Ovary (tissue), 9 donors: ENCODE results near the gene PRPS2. TPM values are rescaled to one million over a fixed set of nuclear protein-coding genes. Genes with fewer than 3 reads are reported as not detected.

ENCODE experiments used
- DNase-seq, 5 donors: peaks; one replicate each; pipeline ENCODE4 v3.0.0-alpha.2; 2019 to 2020
- H3K27ac ChIP-seq, 2 donors: fragments of 200-600 bp; one replicate each; pipeline versions ENCODE4 v1.5.1 to v1.8.0; 2019 to 2022
- H3K27me3 ChIP-seq: fragments of 200-600 bp; one replicate; pipeline ENCODE4 v1.8.0; 2022
- H3K36me3 ChIP-seq: fragments of 200-600 bp; sonication (generic); one replicate; pipeline ENCODE4 v1.5.1; 2019
- H3K4me1 ChIP-seq: one replicate; pipeline ENCODE4 v1.8.1; 2013; ENCODE audit warnings: mild to moderate bottlenecking, moderate library complexity; ENCODE audit not compliant: insufficient read depth
- H3K4me3 ChIP-seq: fragments of 200-600 bp; sonication (generic); one replicate; pipeline ENCODE4 v1.5.1; 2017
- H3K9me3 ChIP-seq, 2 donors: fragments of 200-600 bp in 1 of 2; sonication (generic) in 1 of 2; one replicate each; pipeline versions ENCODE4 v1.5.1 to v1.8.1; 2013 to 2019; ENCODE audit warnings: mild to moderate bottlenecking in 1 of 2, moderate library complexity in 1 of 2
- EP300 ChIP-seq: sonication (generic); formaldehyde crosslinking; IDR thresholded peaks from one replicate; pipeline ENCODE4 v1.6.1; 2017; ENCODE audit warnings: antibody characterized with exemption
- POLR2A ChIP-seq: fragments of 450-650 bp; IDR thresholded peaks from one replicate; pipeline ENCODE4 v1.6.1; 2017; ENCODE audit warnings: antibody characterized with exemption, mild to moderate bottlenecking, moderate library complexity
- WGBS, 3 donors: extraction: QIAGEN DNeasy Blood & Tissue Kit in 1 of 3; methylation state at CpG; one replicate each; pipeline versions ENCODE4 v1.1.5 to v1.1.7; 2013 to 2017; 5-methylcytosine and 5-hydroxymethylcytosine counted together
- intact Hi-C, 4 donors: fragments of 100-400 bp; cut with DNase I; formaldehyde crosslinking; loops; one replicate each; pipeline versions ENCODE4 v1.11.0 to v1.15.1; 2022 to 2023
- polyA plus RNA-seq, 2 donors: library from polyadenylated mRNA; stranded (reverse); fragments of 200-250 nt in 1 of 2; fragments of 350-450 nt in 1 of 2; fragmentation: Illumina TruSeq in 1 of 2; extraction: RNeasy Lipid Tissue Mini Kit (QIAGEN cat#74804) in 1 of 2; gene quantifications; one replicate each; pipeline ENCODE4 v1.2.3, GENCODE V29; 2013 to 2014
- total RNA-seq, 7 donors: library from RNA; depleted of rRNA in 2 of 7; stranded (reverse); fragments of >200 nt in 2 of 7; fragmentation: NEBNext Ultra II Directional in 3 of 7; extraction: Animal tissue kit (Norgen Biotek cat#: 25700) in 3 of 7; gene quantifications; one replicate each; pipeline versions ENCODE4 v1.1.0 to v1.2.4, GENCODE V29; 2016 to 2023
- TF ChIP-seq, protein P1 (sequence below), 3 donors: fragments of 450-650 bp in 2 of 3; fragments of 200-600 bp in 1 of 3; IDR thresholded peaks; one replicate each; pipeline versions ENCODE4 v1.5.1 to v1.8.0; 2016 to 2022; ENCODE audit warnings: antibody characterized with exemption in 3 of 3, mild to moderate bottlenecking in 1 of 3
- donor health status: DM: no; HTN: no; CAD: no; lungs with moderate emphysema.
- donor health status: DM: no; HTN: no; CAD: no.
- donor health status: Bipolar disorder and iron deficiency.
- donor health status: DM: yes; HTN: yes; CAD: no.
- donor health status: DM: no; HTN: no; CAD: no.
- donor health status: DM: yes; HTN: yes; CAD: no.

Gene PRPS2
- total and polyA plus RNA-seq, 9 donors: 81.4 to 501 (median 113) TPM

DNA sequence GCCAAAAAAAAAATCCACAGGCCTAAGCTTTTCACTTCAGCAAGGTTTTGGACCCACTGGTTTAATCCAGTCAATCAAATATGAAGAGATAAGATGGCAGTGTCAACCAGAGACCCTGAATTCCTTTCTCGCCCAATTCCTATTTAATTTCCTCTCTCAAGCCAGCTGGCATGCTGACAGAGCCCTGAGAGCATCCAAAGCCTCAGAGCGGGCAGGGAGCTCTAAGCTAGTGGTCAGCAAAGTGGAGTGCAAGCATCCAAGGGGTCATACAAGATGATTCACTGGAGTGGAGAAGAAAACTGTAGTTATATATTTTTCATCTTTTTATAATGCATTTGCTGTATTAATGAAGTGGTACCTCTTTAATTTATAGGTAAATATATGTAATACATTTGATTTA, 37.8 kb upstream of the PRPS2 start:
- no peak overlapping the region for H3K27ac ChIP-seq
- intact Hi-C loops: no loop called here
- DNase-seq: peak in 3 of 5 donors; percentile 9 to 42 (median 20)
- no peaks in the 10 kb centered on the region for H3K9me3 ChIP-seq
- no peak overlapping the region for H3K4me3 ChIP-seq
- no peaks in the 10 kb centered on the region for H3K4me1 ChIP-seq
- TF ChIP-seq, protein P1, sequence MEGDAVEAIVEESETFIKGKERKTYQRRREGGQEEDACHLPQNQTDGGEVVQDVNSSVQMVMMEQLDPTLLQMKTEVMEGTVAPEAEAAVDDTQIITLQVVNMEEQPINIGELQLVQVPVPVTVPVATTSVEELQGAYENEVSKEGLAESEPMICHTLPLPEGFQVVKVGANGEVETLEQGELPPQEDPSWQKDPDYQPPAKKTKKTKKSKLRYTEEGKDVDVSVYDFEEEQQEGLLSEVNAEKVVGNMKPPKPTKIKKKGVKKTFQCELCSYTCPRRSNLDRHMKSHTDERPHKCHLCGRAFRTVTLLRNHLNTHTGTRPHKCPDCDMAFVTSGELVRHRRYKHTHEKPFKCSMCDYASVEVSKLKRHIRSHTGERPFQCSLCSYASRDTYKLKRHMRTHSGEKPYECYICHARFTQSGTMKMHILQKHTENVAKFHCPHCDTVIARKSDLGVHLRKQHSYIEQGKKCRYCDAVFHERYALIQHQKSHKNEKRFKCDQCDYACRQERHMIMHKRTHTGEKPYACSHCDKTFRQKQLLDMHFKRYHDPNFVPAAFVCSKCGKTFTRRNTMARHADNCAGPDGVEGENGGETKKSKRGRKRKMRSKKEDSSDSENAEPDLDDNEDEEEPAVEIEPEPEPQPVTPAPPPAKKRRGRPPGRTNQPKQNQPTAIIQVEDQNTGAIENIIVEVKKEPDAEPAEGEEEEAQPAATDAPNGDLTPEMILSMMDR (IDR thresholded peaks at IDR 0.05): no peak
- TF ChIP-seq EP300 (no peak), POLR2A (no peak)
- no peaks in the 10 kb centered on the region for H3K36me3 ChIP-seq
- WGBS, 3 donors: 21 to 30% (median 30%) methylated on average over 2 of the region's 2 CpGs
- no peaks in the 10 kb centered on the region for H3K27me3 ChIP-seq

DNA sequence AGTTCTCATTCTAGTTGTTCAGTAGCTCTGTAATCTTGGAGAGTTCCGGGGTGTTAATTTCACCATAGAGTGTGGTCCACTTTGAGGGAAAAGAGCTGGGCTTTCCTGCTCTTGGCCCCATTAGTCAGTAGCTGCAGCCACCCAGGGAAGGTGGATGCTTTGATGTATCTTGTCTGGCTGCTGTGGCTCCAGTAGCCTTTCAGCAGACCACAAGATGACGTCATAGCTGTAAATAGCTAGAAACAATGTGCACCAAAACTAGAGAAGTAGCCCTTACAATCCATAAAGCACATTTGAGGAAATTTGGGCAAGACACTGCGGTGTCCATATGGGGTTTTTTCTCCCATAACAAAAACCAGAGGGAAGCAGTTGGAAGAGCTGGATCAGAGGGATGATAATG, 32.9 kb upstream of the PRPS2 start:
- intact Hi-C loops: no loop called here
- no peak overlapping the region for H3K27ac ChIP-seq
- H3K27me3 ChIP-seq: no peaks in the 10 kb centered on the region
- H3K36me3 ChIP-seq: no peaks in the 10 kb centered on the region
- no peak overlapping the region for H3K4me3 ChIP-seq
- H3K9me3 ChIP-seq: no peaks in the 10 kb centered on the region
- no peaks in the 10 kb centered on the region for H3K4me1 ChIP-seq
- no peak for DNase-seq
- TF ChIP-seq EP300 (no peak), POLR2A (no peak)
- TF ChIP-seq, protein P1 (IDR thresholded peaks at IDR 0.05): no peak
- WGBS, 3 donors: 61 to 67% (median 62%) methylated on average over 3 of the region's 3 CpGs

DNA sequence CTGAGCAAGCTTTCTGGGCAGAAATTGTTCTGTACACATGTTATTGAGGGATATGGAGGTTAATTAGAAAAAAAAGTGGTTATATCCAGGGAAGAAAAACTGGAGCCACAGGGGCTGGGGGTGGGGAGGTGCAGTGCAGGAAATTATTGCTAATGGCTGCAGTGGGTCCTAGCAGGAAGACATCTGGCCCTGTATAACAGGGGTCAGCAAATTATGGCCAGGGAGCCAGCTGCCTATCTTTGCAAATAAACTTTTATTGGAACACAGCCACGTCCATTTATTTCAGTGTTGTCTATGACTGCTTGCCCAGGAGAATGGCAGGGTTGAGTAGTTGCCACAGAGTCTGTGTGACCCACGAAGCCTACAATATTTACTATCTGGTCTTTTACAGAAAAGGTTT, 23.4 kb upstream of the PRPS2 start:
- Histone ChIP-seq H3K27ac (no peak overlapping the region), H3K4me3 (no peak overlapping the region), H3K36me3 (no peaks in the 10 kb centered on the region), H3K4me1 (no peaks in the 10 kb centered on the region), H3K27me3 (no peaks in the 10 kb centered on the region), H3K9me3 (no peaks in the 10 kb centered on the region)
- intact Hi-C loops: no loop called here
- TF ChIP-seq, protein P1 (IDR thresholded peaks at IDR 0.05): no peak
- no peak for TF ChIP-seq EP300
- no peak for TF ChIP-seq POLR2A
- 30 to 43% (median 33%) methylated on average over 2 of the region's 2 CpGs for WGBS, 3 donors
- no peak for DNase-seq

DNA sequence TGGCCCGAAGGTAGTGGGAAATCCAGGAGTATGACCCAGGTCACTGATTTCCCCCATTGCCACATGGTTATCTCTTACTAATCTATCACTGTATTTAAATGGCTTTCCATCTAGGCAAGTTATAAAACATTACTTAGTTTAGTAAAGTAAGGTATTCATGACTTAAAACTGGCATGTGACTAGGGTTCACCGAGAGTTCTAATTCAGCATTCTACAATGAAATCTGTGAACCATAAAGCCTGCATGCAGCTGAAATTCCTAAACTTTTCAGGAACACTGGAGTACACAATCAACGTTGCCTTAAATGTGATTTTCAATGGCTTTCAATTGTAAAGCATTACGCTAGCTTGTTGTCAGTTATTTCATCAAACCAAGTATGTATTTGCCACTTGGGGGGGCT, 22.7 kb upstream of the PRPS2 start:
- intact Hi-C loops: no loop called here
- WGBS, 3 donors: 84 to 92% (median 87%) methylated on average over 4 of the region's 4 CpGs
- H3K4me3 ChIP-seq: no peak overlapping the region
- no peak for DNase-seq
- no peaks in the 10 kb centered on the region for H3K9me3 ChIP-seq
- no peaks in the 10 kb centered on the region for H3K27me3 ChIP-seq
- no peaks in the 10 kb centered on the region for H3K4me1 ChIP-seq
- TF ChIP-seq, protein P1 (IDR thresholded peaks at IDR 0.05): no peak
- no peak for TF ChIP-seq EP300
- TF ChIP-seq POLR2A: no peak
- H3K27ac ChIP-seq: no peak overlapping the region
- no peaks in the 10 kb centered on the region for H3K36me3 ChIP-seq

DNA sequence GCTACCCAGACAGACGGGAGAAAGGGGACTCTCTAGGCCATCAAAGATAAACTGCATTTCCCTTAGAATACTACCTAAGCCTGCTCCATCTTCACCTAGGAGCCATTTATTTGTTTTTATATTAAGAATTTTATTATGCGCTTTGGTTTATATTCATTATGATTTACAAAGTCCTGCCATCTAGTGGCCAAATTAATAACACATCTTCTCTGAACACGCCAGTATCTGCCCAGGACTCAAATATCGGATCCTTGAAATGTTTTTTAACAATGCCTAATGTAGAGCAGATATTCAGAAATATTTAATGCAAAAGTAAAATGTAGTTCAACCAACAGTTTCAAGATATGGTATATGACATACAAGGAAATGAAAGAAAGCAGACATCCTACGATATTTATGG, 20.8 kb upstream of the PRPS2 start:
- no peak for DNase-seq
- intact Hi-C loops: no loop called here
- H3K27ac ChIP-seq: no peak overlapping the region
- no peaks in the 10 kb centered on the region for H3K27me3 ChIP-seq
- H3K36me3 ChIP-seq: no peaks in the 10 kb centered on the region
- WGBS, 3 donors: 34 to 37% (median 36%) methylated on average over 5 of the region's 5 CpGs
- H3K9me3 ChIP-seq: no peaks in the 10 kb centered on the region
- H3K4me3 ChIP-seq: no peak overlapping the region
- no peaks in the 10 kb centered on the region for H3K4me1 ChIP-seq
- no peak for TF ChIP-seq EP300
- TF ChIP-seq, protein P1 (IDR thresholded peaks at IDR 0.05): peak in 1 of 3 donors; percentile 16
- TF ChIP-seq POLR2A: no peak
